Activated CD8-positive, alpha-beta memory T cell treated with anti-CD3 and anti-CD28 coated beads, Interleukin-2, amount 10 ng/mL, durations not matched to agents 7 days and 5 days (primary cell): Measurements from ENCODE around the gene CD300LD. TPM values are rescaled to one million over a fixed set of nuclear protein-coding genes. Genes with fewer than 3 reads are reported as not detected.

Experiments
- ATAC-seq: fragments of 150-1000 bp; cut with Tn5 transposase; one replicate; pipeline ENCODE4 v1.10.0; 2021; ENCODE audit warnings: moderate library complexity
- CTCF ChIA-PET: fragments of 350-600 bp; sonication (Branson Sonifier 250); formaldehyde crosslinking; loops from one replicate; lab custom pipeline; 2021; ENCODE audit warnings: antibody characterized with exemption; lab: Charles Lee
- DNase-seq: peaks from one replicate; pipeline ENCODE4 v3.0.0-alpha.2; 2020
- H3K27ac Mint-ChIP-seq: one replicate; pipeline ENCODE4 v1.8.0; 2021; ENCODE audit warnings: mild to moderate bottlenecking, mixed read lengths
- H3K27me3 Mint-ChIP-seq: one replicate; pipeline ENCODE4 v1.8.0; 2021; ENCODE audit warnings: mixed read lengths
- H3K36me3 Mint-ChIP-seq: one replicate; pipeline ENCODE4 v1.8.0; 2021; ENCODE audit warnings: mild to moderate bottlenecking, mixed read lengths
- H3K4me1 Mint-ChIP-seq: one replicate; pipeline ENCODE4 v1.8.0; 2021; ENCODE audit warnings: mixed read lengths
- H3K4me3 Mint-ChIP-seq: one replicate; pipeline ENCODE4 v1.8.0; 2021; ENCODE audit warnings: mild to moderate bottlenecking, moderate library complexity, mixed read lengths
- H3K9me3 Mint-ChIP-seq: one replicate; pipeline ENCODE4 v1.8.0; 2022; ENCODE audit warnings: low read depth, mixed read lengths
- total RNA-seq, 2 experiments: library from RNA; stranded (reverse); gene quantifications; one replicate each; pipeline ENCODE4 v1.2.3, GENCODE V29; 2021

The CD300LD gene
- total RNA-seq, 2 experiments from 2014 or later: not detected

DNA sequence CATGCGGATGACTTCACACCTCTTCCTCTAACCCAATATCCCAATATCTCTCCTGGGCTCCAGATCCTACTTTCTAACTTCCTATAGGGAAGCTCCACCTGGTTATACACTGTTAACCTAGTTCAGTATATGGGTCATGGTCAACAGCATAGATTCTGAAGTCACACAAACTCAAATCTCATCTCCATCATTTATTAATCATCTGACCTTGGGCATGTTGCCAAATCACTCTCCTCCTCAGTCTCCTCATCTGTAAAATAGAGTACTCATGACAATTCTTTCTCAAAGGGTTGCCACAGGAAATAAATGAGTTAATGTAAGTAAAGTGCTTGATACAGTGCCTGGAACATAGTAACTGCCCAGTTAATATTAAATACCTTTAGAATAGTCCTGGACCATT, 32.0 kb upstream of the CD300LD start:
- H3K27ac Mint-ChIP-seq: no peak overlapping the region
- no peak overlapping the region for H3K4me3 Mint-ChIP-seq
- H3K36me3 Mint-ChIP-seq: no peaks in the 10 kb centered on the region
- ATAC-seq: no peak
- DNase-seq: no peak
- H3K9me3 Mint-ChIP-seq: no peaks in the 10 kb centered on the region
- H3K4me1 Mint-ChIP-seq: no peaks in the 10 kb centered on the region
- H3K27me3 Mint-ChIP-seq: peaks cover 65% of the 10 kb centered on the region
- CTCF ChIA-PET: no interaction called here

DNA sequence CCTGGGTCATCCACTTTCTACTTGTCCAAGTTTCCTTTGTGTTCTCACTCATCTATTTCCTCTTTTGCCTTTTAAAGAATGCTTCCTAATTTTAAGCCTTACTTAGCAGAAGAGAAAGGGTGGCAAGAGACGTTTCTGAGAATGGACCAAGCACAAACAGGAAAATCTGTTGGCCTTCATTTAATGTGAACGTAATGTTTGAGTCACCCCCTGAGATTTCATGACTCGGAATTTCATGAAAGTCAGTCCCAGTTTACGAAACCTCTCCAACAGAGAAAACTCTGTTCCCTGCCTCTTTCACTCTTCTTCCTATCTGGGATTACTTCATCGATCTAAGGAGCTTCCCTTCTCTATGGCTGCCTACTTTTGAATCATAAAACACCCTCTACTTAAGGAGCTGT, 31.6 kb upstream of the CD300LD start, which contains the start of gene CD300E:
Gene CD300E (minus strand): TSS at position 46 of the 401 bp plus-strand sequence. CDS start 117 bp downstream, outside the sequence.
- no peak for ATAC-seq
- H3K36me3 Mint-ChIP-seq: no peaks in the 10 kb centered on the region
- no peak within 1 kb of the TSS for H3K27ac Mint-ChIP-seq
- no peaks in the 10 kb centered on the region for H3K9me3 Mint-ChIP-seq
- no peaks in the 10 kb centered on the region for H3K4me1 Mint-ChIP-seq
- H3K27me3 Mint-ChIP-seq: peaks cover 69% of the 10 kb centered on the region
- no peak within 1 kb of the TSS for H3K4me3 Mint-ChIP-seq
- no peak for DNase-seq
- CTCF ChIA-PET: no interaction called here

DNA sequence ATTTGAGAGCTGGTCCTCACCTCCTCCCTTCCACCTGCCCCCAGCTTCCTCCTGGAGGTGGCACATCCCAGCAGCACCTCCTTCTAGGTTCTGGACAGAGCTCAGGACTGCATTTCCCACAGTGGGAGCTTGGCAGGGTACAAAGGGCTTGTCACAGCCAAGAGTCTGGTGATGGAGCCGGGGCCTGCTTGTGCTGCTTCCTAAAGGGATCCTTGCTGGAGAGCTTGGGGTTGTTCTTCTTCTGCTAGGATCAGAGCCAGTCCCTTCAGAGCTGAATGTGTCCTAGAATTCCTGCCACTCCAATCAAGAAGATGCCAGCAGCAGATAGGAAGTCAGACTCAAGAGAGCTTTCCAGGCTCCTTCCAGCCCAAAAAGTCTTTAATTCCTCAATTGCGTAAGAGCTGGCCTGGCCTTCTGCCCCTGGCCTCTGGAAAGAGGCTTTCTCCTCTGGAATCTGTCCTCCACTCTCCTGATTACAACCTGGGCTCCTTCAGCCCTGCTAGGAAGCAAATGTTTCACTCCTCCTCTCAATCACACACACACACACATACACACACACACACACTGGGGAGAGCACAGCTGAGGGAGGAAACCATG, 27.1 kb upstream of the CD300LD start:
- Mint-ChIP-seq H3K4me3 (no peak overlapping the region), H3K27ac (no peak overlapping the region), H3K27me3 (peaks cover 71% of the 10 kb centered on the region), H3K36me3 (no peaks in the 10 kb centered on the region), H3K4me1 (no peaks in the 10 kb centered on the region), H3K9me3 (no peaks in the 10 kb centered on the region)
- no peak for DNase-seq
- no peak for ATAC-seq
- CTCF ChIA-PET: interaction anchor here (0.5 kb wide), 1 partner anchor 24 kb away, joined by 3 read pairs; no protein-coding TSS in a partner anchor

DNA sequence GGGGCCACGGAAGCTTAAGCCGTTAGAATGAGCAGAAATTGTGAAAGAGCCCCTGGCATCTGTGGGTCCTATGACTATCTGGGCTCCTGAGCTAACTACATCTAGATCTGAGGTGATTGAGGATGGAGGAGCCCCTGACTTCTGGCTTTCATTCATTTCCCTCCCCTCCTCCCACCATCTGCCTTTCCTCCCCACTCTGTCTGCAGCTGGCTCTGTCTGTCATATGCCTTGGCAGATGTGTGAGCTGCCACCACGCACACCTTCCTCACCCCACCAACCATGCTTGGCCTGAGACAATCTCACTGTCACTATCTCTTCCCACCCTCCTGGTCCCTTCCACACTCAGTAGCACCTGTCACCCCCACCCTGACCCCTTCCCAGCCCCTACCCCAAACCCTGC, 26.4 kb upstream of the CD300LD start:
- ATAC-seq (no peak), DNase-seq (no peak)
- no peak overlapping the region for H3K27ac Mint-ChIP-seq
- CTCF ChIA-PET: no interaction called here
- H3K27me3 Mint-ChIP-seq: peaks cover 69% of the 10 kb centered on the region
- H3K36me3 Mint-ChIP-seq: no peaks in the 10 kb centered on the region
- H3K4me3 Mint-ChIP-seq: no peak overlapping the region
- H3K9me3 Mint-ChIP-seq: no peaks in the 10 kb centered on the region
- H3K4me1 Mint-ChIP-seq: peaks cover under 1% of the 10 kb centered on the region

DNA sequence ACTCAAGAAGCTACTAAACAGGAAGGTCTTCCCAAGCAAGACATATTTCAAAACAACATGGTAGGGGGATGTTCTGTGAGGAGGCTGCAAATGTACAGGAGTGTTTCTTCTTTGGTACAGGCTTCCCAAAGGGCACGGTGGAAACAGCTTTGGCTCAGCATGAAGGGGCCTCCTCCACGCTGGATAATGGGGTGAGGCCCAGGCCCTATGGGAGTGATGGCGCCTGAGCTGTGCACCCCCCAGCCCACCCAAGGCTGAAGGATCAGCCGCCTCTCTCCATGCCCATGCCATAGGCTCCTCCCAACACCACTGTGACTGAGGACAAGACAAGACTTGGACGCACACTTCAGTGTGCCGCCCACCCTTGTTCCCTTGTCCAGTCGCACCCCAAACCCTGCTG, 24.6 kb upstream of the CD300LD start:
- no peak overlapping the region for H3K4me3 Mint-ChIP-seq
- ATAC-seq (no peak), DNase-seq (no peak)
- peaks cover 63% of the 10 kb centered on the region for H3K27me3 Mint-ChIP-seq
- CTCF ChIA-PET: interaction anchor here (0.8 kb wide), 1 partner anchor 417 kb away, joined by 3 read pairs; no protein-coding TSS in a partner anchor
- H3K9me3 Mint-ChIP-seq: no peaks in the 10 kb centered on the region
- peaks cover 14% of the 10 kb centered on the region for H3K4me1 Mint-ChIP-seq
- H3K36me3 Mint-ChIP-seq: no peaks in the 10 kb centered on the region
- H3K27ac Mint-ChIP-seq: no peak overlapping the region

DNA sequence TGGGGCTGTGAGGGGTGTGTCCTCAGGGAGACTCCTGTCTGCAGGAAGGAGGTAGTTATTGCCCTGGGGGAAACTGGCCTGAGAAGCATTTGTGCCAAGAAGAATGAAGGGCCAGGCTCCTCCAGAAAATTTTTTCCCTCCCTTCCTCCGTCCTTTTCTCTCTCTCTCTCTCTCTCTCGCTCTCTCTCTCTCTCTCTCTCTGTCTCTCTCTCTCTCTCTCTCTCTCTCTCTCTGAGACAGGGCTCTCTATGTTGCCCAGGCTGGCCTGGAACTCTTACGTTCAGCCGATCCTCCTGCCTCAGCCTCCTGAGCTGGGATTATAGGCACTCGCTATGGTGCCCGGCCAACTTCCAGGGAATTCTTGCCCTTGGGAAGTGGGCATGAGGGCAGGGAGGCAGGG, 20.0 kb upstream of the CD300LD start:
- H3K36me3 Mint-ChIP-seq: no peaks in the 10 kb centered on the region
- no peak overlapping the region for H3K27ac Mint-ChIP-seq
- DNase-seq (no peak), ATAC-seq (no peak)
- CTCF ChIA-PET: interaction anchor here (0.7 to 0.9 kb wide), 2 partner anchors 103 to 124 kb away, joined by 3 to 5 read pairs; no protein-coding TSS in a partner anchor
- peaks cover 14% of the 10 kb centered on the region for H3K4me1 Mint-ChIP-seq
- H3K4me3 Mint-ChIP-seq: no peak overlapping the region
- H3K9me3 Mint-ChIP-seq: no peaks in the 10 kb centered on the region
- peaks cover 46% of the 10 kb centered on the region for H3K27me3 Mint-ChIP-seq

DNA sequence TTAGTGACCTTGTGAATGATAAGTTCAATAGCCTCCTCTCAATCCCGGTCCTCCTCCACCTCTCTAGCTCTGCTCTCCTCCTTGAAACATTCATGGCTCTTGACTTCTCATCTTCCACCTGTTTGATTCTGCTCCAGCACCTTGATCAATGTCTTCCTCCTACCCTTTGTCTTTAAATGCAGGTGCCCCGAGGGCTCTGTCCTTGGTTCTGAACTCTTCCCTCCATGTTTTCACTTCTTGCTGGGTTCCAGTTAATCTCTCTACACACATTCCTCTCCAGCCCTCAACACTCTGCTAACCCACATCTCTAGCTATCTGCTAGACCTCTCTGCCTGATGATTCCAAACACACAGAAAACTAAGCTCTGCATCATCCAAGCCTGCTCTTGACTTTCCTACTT, 18.0 kb upstream of the CD300LD start:
- ATAC-seq: no peak
- DNase-seq: no peak
- CTCF ChIA-PET: interaction anchor here (1.2 to 1.4 kb wide), 2 partner anchors 7 to 44 kb away, joined by 3 to 7 read pairs; no protein-coding TSS in a partner anchor
- Mint-ChIP-seq H3K27ac (no peak overlapping the region), H3K36me3 (no peaks in the 10 kb centered on the region), H3K27me3 (peaks cover 40% of the 10 kb centered on the region), H3K4me3 (no peak overlapping the region), H3K4me1 (peaks cover 14% of the 10 kb centered on the region), H3K9me3 (no peaks in the 10 kb centered on the region)

DNA sequence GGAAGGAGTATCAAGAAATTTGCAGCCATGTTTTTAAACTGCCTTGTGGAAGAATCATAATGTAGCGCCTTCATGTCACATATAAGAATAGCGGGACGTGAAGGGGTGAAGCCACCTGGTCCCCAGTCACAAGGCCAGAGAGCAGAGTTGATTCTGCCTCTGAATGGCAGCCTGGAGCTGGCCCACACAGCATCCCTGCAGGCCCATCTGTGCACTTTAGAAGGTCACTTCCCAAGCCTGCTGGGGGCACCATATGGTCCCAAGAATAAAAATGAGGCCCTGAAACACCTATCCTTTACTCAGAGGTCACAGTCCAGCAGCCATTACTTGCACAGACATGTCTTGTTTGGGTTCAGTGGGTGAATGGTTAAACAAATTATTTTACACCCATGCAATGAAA, 16.4 kb upstream of the CD300LD start:
- CTCF ChIA-PET: no interaction called here
- H3K9me3 Mint-ChIP-seq: no peaks in the 10 kb centered on the region
- no peaks in the 10 kb centered on the region for H3K36me3 Mint-ChIP-seq
- no peak for ATAC-seq
- H3K4me3 Mint-ChIP-seq: no peak overlapping the region
- no peak for DNase-seq
- H3K4me1 Mint-ChIP-seq: peaks cover 23% of the 10 kb centered on the region
- H3K27me3 Mint-ChIP-seq: peaks cover 39% of the 10 kb centered on the region
- H3K27ac Mint-ChIP-seq: no peak overlapping the region

DNA sequence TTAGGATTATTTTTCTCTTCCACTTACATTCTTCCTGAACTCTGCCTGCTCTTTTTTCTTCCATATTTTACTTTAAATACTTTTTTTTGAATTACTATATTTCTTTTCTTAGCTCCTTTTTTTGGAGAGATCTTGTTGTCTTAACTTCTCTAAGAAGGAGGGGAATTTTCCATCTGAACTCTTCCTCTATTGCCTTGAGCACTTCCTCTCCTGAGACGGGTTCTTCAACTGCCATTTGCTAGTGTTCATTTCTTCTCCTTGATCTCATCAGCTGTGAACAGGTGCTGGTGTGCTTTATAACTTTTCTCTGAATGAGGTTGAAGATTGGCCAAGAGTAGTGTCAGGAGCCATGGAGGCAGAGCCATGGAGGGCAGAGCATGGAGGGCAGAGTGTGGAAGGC, 15.1 kb upstream of the CD300LD start:
- peaks cover 24% of the 10 kb centered on the region for H3K4me1 Mint-ChIP-seq
- H3K9me3 Mint-ChIP-seq: no peaks in the 10 kb centered on the region
- no peak for ATAC-seq
- no peak overlapping the region for H3K27ac Mint-ChIP-seq
- peaks cover 42% of the 10 kb centered on the region for H3K27me3 Mint-ChIP-seq
- CTCF ChIA-PET: interaction anchor here (2.1 kb wide), 1 partner anchor 228 kb away, joined by 6 read pairs; no protein-coding TSS in a partner anchor
- no peak for DNase-seq
- H3K4me3 Mint-ChIP-seq: no peak overlapping the region
- no peaks in the 10 kb centered on the region for H3K36me3 Mint-ChIP-seq

DNA sequence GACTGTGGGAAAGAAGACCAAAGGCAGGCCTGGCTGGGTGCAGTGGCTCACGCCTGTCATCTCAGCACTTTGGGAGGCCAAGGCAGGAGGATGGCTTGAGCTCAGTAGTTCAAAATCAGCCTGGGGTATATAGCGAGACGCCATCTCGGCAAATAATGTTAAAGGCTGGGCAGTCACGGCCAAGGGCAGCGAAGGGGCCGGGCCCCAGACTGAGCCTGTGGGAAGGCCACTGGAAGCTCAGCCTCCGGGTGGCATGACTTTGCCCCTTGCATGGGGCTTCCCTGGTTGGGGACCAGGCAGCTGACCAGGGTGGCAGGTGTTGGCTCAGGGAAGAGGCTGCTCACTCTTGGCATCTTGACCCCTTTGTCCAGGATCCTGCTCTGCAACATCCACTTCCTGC, 14.0 kb upstream of the CD300LD start:
- CTCF ChIA-PET: interaction anchor here (2.1 kb wide), 1 partner anchor 227 kb away, joined by 6 read pairs; no protein-coding TSS in a partner anchor
- DNase-seq (no peak), ATAC-seq (no peak)
- Mint-ChIP-seq H3K27ac (no peak overlapping the region), H3K9me3 (no peaks in the 10 kb centered on the region), H3K4me3 (no peak overlapping the region), H3K27me3 (peaks cover 42% of the 10 kb centered on the region), H3K36me3 (no peaks in the 10 kb centered on the region), H3K4me1 (peaks cover 25% of the 10 kb centered on the region)

DNA sequence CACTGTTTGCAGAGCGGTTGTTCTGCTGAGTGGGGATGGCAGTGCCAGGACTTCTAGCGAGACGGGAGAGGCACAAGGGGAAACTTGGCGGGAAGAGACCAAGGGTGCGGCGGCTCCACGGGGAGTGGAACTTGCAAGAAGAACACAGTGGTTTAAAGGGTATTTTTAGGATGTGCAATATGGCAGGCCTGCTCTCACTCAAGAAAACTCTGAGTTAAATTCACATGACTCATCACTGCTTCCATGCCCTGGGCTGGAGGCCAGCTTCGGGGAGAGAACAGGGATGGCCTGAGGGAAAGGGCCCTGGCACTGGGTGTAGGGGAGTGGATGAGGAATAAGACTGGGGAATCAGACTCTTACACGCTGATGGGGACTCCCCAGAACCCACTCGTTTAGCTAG, 13.3 kb upstream of the CD300LD start:
- H3K4me3 Mint-ChIP-seq: no peak overlapping the region
- H3K27ac Mint-ChIP-seq: no peak overlapping the region
- no peak for ATAC-seq
- CTCF ChIA-PET: interaction anchor here (2.1 kb wide), 1 partner anchor 226 kb away, joined by 6 read pairs; no protein-coding TSS in a partner anchor
- H3K27me3 Mint-ChIP-seq: peaks cover 43% of the 10 kb centered on the region
- peaks cover 25% of the 10 kb centered on the region for H3K4me1 Mint-ChIP-seq
- H3K36me3 Mint-ChIP-seq: no peaks in the 10 kb centered on the region
- DNase-seq: no peak
- no peaks in the 10 kb centered on the region for H3K9me3 Mint-ChIP-seq

DNA sequence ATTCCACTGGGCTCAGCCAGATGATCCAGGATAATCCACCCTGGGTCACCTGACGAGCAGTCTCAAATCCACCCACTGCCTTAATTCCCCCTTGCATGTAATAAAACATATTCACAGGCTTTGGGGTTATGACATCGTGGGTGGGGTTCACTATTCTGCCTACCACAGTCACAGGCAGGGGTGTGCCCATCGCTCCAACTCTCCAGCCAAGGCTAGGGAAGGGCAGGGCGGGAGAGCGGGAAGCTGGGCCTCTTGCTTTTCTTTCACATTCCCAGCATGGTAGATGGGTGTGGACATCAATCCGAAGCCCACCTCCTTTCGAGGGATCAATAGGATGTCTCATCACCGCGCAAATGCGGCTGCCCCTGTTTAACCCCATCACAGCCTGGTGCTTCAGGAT, 12.7 kb upstream of the CD300LD start:
- H3K36me3 Mint-ChIP-seq: no peaks in the 10 kb centered on the region
- CTCF ChIA-PET: interaction anchor here (1.1 to 2.8 kb wide), 4 partner anchors 28 to 226 kb away, joined by 3 to 15 read pairs (median 6); partner anchors contain the start of gene CD300H
- H3K4me1 Mint-ChIP-seq: peaks cover 25% of the 10 kb centered on the region
- H3K27ac Mint-ChIP-seq: no peak overlapping the region
- DNase-seq (no peak), ATAC-seq (no peak)
- peaks cover 49% of the 10 kb centered on the region for H3K27me3 Mint-ChIP-seq
- no peaks in the 10 kb centered on the region for H3K9me3 Mint-ChIP-seq
- no peak overlapping the region for H3K4me3 Mint-ChIP-seq

DNA sequence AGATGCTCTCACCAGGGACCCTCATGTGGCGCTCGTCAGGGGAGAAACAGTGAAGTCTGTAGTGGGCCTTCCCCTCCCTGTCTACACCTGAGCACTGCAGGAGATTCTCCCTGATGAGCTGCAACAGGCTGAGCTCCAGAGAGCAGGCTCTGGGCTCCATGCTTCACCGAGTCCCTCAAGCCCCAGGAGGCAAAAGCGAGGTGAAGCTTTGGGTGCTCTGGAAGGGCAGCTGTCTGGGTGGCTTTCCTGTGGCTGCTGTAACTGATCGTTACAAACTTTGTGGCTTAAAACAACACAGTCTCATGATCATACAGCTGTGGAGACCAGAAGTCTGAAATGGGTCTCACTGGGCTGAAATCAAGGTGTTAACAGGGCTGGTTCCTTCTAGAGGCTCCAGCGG, 12.1 kb upstream of the CD300LD start:
- Mint-ChIP-seq H3K4me3 (no peak overlapping the region), H3K27me3 (peaks cover 54% of the 10 kb centered on the region), H3K36me3 (no peaks in the 10 kb centered on the region), H3K9me3 (no peaks in the 10 kb centered on the region), H3K27ac (no peak overlapping the region), H3K4me1 (peaks cover 25% of the 10 kb centered on the region)
- no peak for DNase-seq
- CTCF ChIA-PET: interaction anchor here (1.1 to 2.8 kb wide), 3 partner anchors 28 to 225 kb away, joined by 3 to 15 read pairs (median 5); partner anchors contain the start of gene CD300H
- ATAC-seq: no peak

DNA sequence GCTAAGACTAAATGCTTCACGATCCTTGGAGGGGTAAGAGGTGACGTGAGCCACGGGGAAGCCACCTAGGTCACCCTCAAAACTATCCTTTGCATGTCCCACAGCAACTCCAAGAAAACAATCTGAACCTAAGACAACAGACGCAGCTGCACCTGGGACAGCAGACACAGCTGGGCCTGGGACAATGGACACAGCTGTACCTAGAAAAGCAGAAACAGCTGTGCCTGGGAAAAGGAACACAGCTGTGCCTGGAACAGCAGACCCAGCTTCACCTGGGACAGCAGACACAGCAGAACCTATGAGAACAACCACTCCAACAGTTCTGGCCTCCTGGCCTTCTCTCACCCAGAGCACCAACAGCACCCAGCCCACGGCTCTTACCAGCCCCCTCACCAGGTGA, 11.7 kb upstream of the CD300LD start:
- ATAC-seq (no peak), DNase-seq (no peak)
- H3K4me1 Mint-ChIP-seq: peaks cover 27% of the 10 kb centered on the region
- CTCF ChIA-PET: interaction anchor here (1.1 to 3.9 kb wide), 9 partner anchors 7 to 235 kb away, joined by 3 to 15 read pairs (median 4); partner anchors contain the start of gene CD300H
- no peaks in the 10 kb centered on the region for H3K36me3 Mint-ChIP-seq
- peaks cover 57% of the 10 kb centered on the region for H3K27me3 Mint-ChIP-seq
- no peak overlapping the region for H3K4me3 Mint-ChIP-seq
- no peaks in the 10 kb centered on the region for H3K9me3 Mint-ChIP-seq
- no peak overlapping the region for H3K27ac Mint-ChIP-seq
